HG03280 (cell line): ENCODE data around the gene EEPD1.
"Not testable (repeated sequence)": the region's sequence is repeated elsewhere in the genome, so short reads cannot be mapped to it uniquely, and the experiment has no call there.

Experiments used
- ATAC-seq: cut with Tn5 transposase; IDR thresholded peaks from one replicate; pipeline ENCODE4 v1.9.1; 2021; ENCODE audit warnings: mild to moderate bottlenecking, moderate library complexity; ENCODE audit not compliant: unreplicated experiment

The EEPD1 gene

DNA sequence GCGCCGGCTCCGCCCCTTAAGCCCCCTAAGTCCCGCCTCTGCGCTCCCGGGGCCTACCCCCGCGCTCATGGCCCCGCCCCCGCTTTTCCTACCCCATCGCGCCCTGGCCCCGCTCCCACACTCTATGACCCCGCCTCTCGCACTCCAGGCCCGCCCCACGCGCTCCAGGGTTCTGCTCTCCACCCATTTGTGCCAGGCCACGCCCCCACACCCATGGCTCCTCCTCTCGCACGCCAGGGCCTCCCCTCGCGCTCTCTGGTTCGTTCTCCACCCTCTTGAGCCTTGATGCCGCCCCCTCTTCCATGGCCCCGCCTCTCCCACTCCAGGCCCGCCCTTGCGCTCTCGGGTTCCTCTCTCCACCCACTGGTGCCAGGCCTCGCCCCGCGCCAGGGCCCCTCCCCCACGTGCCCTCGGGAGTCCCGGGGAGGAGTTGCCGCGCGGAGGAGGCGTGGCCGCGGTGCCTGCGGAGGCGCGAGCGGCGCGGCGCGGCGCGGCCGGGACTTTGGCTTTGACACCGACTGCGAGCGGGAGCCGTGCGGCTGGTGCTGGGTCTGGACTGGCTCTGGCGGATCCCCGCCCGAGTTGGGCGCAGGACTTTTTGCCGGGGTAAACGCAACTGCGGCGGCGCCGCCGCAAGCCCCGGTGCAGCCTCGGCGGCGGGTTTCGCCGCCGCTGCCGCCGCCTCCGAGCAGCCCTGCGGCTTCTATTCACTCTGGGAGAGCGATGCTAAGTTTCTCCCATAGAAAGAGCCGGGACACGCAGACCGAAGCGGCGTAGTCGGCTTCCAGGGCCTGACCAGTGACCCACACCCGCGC lies at the start of gene EEPD1:
TSS of gene EEPD1 (plus strand) at position 499 of the 815 bp plus-strand sequence. CDS start 1,071 bp downstream, outside the sequence.
- ATAC-seq = peak; percentile 97

DNA sequence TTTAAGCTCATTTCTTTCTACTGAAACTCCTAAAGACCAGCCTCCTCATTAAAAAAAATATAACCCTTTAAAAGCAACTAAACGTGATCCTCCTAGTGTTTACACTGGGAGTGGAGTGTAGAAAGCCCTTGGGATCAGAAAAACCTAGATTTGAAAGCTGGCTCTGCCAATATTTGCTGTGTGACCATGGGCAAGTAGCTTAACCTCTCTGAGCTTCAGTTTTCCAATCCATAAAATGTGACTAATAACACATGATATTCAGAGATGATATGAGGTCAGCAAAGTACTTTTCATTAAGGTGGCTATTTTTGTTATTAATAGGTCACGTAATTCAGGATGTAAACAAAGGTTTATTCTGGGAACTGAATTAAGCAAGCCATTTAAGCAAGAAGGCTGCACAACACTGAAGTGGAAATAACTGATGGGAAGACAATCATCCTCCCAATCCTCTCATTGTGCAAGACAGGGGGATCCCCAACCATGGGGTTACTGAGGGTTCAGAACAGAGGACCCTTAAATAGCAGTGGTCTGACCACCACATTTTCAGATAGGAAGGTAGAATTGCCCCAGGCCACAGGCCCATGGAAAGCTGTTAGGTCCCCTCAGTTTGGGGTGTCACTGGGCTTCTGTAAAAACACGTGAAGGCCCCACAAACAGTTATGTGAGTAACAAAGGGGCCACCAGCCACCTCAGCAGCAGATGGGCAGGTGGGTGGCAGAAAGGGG lies 49.1 kb upstream of the EEPD1 start:
- ATAC-seq = no peak

GRCh38 chr7:36106972-36107908 lies 45.8 kb upstream of the EEPD1 start:
- not testable (repeated sequence) for ATAC-seq

DNA sequence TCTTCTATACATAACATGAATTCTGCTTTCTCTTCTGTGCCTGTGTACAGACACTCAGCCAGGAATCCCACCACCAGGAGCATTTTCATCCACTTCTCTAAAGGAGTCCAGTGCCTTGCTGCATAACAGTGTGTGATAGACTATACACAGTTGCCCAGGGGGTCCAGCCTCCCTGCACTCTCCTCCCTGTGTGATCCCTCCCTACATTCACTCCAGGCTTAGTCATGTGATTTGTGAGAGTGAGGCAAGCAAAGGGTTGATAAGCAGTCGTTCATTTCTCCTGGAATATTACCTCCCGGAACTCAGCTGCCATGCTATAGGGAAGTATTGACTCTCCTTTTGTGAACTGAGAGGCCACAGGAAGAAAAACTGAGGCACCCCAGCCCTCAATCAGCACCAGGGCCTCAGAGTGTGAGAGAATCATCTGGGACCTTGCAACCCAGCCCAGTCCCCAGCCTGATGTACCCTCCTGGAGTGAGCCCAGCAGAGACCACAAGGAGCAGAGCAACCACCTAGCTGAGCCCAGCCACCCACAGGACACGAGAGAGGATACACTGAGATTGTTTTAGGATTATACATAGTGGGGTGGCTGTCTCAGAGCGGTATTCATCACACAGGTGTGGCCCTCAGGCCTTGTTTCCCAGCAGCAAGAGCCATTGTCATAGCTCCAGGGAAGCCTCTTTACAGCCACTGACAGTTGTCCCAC lies 45.0 kb upstream of the EEPD1 start:
- ATAC-seq = no peak

DNA sequence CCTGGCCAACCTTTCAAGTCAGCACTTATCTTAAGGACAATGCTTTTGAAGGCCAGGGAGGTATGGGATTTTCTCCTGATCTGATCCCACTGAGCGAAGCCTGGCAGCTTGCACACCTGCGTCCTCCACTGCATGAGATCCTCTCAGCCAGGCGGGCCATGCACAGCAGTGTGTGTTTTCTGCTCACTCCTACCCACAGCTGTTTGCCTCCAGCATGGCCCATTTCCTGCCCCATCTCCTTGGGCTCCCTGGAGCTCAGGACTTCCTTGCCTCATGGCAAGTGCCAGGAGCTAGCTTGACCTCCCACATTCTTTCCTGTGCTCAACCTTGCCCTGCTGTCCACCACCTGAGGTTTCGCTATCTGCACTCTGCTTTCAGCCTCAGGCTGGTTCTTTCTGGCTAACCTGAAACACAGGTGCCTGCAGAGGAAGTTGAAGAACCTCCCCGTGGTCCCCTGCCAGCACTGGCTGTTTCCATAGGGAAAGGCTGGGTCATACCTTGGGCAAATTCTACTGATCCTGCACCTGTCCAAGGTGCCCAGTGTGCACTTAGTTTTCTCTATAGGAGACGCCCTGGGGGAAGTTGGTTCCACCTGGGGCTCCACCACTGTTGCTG lies 43.9 kb upstream of the EEPD1 start:
- ATAC-seq = no peak

- ATAC-seq = no peak
These were observed 42.5 kb upstream of the EEPD1 start for GRCh38 chr7:36110584-36110983.

DNA sequence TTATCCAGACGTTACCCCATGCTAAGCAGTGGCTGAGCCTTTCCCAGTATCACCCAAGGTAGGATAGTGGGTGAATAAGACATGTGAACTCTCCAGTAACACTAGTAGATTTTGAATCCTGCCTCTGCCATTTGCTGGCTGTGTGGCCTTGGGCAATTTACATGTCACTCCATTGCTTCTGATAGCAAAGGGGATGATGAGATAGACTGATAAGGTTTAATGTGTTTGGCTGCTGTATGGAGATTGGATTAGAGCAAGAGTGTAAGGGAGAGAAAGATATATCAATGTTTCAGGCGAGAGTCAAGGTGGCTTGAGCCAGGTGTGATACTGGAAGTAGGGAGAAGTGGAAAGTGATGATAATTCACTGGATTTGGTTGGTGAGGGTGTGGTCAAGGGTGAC lies 40.1 kb upstream of the EEPD1 start:
- ATAC-seq = no peak

GRCh38 chr7:36114355-36114754 lies 38.7 kb upstream of the EEPD1 start:
- no peak for ATAC-seq

- peak; percentile 99 for ATAC-seq
These were observed 37.4 kb upstream of the EEPD1 start for GRCh38 chr7:36115448-36116321.

- ATAC-seq = no peak
These were observed 36.5 kb upstream of the EEPD1 start for GRCh38 chr7:36116347-36117202.

DNA sequence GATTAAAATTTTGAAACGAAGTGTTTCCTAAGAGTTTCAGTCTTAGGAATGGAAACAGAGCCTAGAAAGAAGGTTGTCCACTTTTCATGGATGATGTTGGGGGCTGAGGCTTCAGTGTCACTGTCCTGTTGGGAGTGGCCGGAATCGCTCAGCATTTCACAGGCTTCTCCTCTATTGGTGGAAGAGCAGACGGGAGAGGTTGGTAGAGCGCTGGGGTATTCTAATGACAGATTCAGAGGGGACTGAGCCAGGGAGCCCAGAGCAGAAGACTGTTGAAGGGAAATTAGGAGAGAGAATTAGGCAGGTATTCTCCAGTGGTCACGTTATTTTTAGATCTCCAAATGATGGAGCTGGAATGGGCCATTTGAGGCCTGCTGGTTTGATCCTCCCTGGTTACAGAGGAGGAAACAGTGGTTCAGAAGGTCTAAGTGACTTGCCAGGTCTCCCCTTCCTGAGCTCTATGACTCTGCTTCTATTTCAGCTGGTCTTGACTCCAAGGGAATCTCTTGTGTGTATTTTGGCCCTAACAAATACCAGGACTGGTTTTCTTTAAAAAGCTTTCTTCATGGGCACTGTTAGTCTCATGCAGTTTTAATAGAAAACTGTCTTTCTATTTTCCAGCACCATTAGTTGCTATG lies 35.7 kb upstream of the EEPD1 start:
- ATAC-seq = no peak

- ATAC-seq = no peak
These were observed 34.7 kb upstream of the EEPD1 start for GRCh38 chr7:36118344-36118743.

DNA sequence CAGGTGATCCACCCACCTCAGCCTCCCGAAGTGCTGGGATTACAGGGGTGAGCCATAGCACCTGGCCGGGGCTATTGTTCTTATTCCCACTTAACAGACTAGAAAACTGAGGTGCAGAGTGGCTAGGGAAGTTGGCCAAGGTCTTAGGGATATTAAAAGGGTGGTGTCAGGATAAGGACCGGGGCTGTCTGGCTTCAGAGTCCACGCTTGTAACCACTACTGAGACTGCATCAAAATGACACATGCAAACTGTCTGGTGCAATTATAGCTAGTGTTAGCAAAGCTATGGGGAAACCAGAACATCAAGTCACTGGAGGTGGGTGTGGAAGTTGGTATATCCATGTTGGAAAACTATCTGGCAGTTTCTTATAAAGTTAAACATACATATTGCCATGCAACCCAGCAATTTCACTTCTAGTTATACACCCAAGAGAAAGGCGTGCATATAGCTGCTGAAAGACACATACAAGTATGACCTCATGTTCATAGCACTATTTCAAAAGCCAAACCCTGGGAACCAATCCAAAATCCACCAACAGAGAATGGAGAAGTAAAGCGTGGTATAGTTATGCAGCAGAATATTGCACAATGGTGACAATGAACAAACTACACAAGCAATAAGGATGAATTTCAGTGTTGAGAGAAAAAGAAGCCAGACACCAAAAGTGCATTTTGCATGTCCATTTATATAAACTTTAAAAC lies 33.9 kb upstream of the EEPD1 start:
- no peak for ATAC-seq

DNA sequence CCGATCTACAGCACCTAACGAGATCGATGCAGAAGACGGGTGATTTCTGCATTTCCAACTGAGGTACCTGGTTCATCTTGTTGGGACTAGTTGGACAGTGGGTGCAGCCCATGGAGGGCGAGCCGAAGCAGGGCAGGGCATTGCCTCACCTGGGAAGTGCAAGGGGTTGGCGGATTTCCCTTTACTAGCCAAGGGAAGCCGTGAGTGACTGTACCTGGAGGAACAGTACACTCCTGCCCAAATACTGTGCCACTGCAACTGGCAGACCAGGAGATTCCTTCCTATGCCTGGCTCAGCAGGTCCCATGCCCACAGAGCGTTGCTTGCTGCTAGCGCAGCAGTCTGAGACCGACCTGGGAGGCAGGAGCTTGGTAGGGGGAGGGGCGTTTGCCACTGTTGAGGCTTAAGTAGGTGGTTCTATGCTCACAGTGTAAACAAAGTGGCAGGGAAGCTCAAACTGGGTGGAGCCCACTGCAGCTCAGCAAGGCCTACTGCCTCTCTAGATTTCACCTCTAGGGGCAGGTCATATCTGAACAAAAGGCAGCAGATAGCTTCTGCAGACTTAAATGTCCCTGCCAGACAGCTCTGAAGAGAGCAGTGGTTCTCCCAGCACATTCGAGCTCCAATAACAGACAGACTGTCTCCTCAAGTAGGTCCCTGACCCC lies 32.9 kb upstream of the EEPD1 start:
- ATAC-seq = not testable (repeated sequence)

DNA sequence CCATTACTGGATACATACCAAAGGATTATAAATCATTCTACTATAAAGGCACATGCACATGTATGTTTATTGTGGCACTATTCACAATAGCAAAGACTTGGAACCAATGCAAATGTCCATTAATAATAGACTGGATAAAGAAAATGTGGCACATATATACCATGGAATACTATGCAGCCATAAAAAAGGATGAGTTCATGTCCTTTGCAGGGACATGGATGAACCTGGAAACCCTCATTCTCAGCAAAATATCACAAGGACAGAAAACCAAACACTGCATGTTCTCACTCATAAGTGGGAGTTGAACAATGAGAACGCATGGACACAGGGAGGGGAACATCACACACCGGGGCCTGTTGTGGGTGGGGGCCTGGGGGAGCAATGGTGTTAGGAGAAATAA lies 27.4 kb upstream of the EEPD1 start:
- ATAC-seq = not testable (repeated sequence)

- ATAC-seq = no peak
These were observed 25.8 kb upstream of the EEPD1 start for GRCh38 chr7:36127075-36127740.
